COLO668 (cell line): Measurements from ENCODE around the gene ENO3.

Source experiments
- DNase-seq: peaks from one replicate; lab custom pipeline; 2025; ENCODE audit not compliant: unreplicated experiment; lab: John Stamatoyannopoulos, UW

The ENO3 gene

GRCh38 chr17:4936436-4936835 lies 14.5 kb upstream of the ENO3 start:
- no peak for DNase-seq

GRCh38 chr17:4937553-4937952 lies 13.4 kb upstream of the ENO3 start:
- no peak for DNase-seq

GRCh38 chr17:4938069-4938491 lies 12.8 kb upstream of the ENO3 start:
- DNase-seq, result no peak

DNA sequence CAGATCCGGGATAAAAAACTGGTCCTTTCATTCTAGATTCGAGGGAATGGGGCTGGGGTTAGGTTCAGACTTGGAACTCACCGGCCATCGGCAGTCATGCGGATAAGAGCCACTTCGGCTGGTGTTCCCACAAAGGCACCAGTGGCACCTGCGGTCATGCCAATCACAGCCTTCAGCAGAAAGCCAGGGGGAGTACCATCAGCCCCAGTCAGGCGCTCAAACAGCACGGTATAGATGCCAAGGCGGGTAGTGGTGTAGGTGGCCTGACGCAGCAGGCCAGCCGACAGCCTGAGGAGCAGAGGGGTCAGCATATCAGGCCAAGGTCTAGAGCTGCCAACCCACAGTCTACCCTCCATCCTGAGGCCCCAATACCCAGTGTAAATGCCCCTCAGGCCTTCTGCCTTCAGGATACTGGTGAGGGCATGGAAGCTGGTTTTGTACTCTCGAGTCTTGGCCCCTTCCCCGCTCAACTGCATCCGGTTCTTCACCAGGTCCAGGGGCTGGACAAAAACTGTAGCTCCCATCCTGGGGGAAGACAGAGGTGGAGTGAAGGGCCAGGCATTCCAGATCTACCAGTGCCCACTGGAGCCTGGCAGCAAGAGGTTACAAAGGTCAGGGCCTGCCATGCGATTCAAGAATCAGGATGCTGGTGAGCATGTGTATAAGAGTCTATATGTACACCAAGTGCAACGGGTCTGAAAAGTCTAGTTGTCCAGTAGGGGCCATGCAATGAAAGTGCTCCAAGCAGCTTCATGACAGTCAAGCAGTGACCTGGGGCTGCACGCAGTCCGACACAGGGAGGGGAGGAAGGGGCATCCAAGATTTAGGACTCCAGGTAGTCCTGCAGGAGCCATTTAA lies 12.0 kb upstream of the ENO3 start:
- peak; percentile 13 for DNase-seq

GRCh38 chr17:4939546-4939795 lies 11.4 kb upstream of the ENO3 start:
- peak; percentile 14 for DNase-seq

DNA sequence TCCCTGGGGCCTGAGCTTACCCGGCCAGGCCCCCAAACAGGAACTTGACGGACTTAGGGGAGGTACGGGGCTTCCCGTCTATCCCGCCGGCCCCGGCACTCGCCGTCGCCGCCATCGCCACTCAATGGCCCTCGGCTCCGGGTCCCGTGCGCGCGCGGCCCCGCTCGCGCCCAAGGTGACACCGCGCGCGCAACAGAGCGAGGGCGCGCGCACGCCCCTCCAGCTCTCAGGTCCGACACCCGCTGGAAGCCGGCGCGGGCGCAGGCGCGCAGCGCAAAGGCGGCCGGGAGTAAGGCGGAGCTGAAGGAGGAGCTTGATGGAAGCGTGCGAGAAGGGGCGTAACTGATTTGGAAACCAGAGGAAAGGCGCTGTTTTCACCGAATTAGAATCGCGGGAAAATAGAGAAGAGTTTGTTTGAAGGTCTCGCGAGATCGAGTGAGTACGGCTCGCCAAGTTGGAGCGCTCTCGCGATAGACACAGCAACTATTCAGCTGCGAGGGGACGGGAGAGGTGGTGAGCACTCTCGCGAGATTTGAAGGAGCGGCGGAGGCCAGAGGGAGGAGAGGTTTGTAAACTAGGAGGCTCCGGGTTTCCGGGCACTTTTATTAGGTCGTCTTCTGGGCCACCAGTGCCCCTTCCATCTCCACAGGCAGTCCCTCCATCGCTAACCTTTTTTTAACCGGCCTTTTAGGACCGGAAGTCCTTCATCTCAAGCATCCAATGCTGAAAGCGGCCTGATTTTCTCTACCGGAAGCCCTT lies 10.9 kb upstream of the ENO3 start, which contains the start of the genes RNF167 and SLC25A11:
Gene RNF167 (plus strand): TSS at position 473 of the 759 bp plus-strand sequence. CDS start 642 bp downstream, outside the sequence.
Gene SLC25A11 (minus strand): TSS at position 251 of the 759 bp plus-strand sequence. CDS start 136 bp downstream, at position 115.
- DNase-seq, result peak; percentile 97

- DNase-seq, result peak; percentile 25
These were observed 10.2 kb upstream of the ENO3 start for GRCh38 chr17:4940555-4941318.

DNA sequence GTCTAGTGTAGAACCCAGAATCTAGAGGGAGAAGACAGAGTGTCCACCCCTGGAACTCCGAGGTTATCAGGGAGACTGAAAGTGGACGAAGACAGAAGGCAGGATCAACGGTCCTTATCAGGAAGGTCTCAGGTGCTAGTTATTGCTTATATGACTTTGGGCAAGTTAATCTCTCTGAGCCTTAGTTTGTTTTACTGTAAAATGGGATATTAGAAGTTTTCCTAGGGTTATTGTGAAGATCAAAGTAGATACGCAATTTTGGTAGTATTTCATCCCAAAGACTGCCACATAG lies 9.7 kb upstream of the ENO3 start:
- DNase-seq, result no peak

- no peak for DNase-seq
These were observed 8.0 kb upstream of the ENO3 start for GRCh38 chr17:4942760-4943508.

DNA sequence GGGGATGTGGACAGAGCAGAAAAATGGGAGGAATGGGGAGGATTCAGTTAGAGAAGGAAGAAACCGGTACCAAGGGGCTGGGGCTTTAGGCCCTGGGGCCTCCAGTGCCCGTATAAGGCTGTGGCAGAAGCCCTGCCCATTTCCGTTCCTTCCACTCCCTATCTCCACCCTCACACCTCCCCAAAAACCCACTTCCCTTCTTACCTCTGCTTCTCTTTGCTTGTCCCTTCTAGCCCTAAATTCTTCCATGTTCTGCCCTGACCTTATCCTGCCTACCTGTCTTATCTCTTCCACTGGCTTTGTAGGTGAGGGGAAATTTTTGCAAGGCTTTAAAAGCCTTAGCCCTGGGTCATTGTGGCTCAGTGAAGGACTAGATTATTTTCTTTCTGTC lies 6.8 kb upstream of the ENO3 start:
- no peak for DNase-seq

DNA sequence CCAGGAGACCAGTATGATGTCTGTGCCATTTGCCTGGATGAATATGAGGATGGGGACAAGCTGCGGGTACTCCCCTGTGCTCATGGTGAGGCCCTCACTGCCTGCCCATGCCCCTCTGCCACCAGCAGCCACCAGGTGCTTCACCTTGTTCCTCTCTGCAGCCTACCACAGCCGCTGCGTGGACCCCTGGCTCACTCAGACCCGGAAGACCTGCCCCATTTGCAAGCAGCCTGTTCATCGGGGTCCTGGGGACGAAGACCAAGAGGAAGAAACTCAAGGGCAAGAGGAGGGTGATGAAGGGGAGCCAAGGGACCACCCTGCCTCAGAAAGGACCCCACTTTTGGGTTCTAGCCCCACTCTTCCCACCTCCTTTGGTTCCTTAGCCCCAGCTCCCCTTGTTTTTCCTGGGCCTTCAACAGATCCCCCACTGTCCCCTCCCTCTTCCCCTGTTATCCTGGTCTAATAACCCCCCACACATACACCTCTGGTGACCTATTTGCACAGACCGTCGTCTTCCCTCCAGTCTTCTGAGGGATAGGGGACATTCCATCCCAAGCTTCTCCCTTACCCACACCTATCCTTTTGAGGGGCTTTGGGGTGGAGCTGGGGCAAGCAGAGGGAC lies 6.3 kb upstream of the ENO3 start:
- DNase-seq, result no peak

DNA sequence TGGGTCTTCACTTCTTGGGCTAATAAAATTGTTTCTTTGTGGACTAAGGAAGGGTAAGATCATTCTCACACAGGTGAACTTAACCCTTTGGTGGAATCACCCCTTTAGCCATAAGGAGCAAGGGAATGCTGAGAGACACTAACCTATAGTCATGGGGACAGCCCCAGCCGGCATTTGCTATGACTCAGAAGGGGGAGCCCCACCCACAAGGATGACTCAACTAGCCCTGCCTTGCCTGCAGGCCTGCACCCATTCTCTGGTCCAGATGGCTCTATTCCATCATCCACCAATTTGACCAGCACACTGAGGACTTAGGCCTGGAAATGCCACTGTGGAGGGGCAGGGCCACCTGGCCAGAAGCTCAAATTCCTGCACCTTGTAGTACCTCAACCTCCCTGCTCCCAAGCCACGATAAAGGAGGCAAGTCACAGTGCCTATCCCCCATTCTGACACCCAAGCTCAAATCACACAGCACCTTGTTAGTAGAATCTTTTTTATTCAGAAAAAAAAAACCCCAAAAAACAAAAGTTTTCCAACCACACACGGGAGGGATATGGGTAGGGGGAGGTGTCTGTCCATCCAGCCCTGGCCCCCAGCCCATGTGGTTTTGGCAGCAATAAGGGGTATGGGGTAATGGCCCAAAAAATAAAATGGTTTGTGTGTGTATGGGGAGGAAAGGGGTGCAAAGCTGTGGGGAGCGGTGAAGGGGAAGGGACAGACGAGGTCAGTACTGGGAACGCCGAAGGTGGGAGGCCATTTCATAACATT lies 5.6 kb upstream of the ENO3 start:
- DNase-seq, result peak; percentile 49

- DNase-seq, result peak; percentile 9
These were observed 5.0 kb upstream of the ENO3 start for GRCh38 chr17:4945944-4946280.

- no peak for DNase-seq
These were observed 4.5 kb upstream of the ENO3 start for GRCh38 chr17:4946312-4946976.

DNA sequence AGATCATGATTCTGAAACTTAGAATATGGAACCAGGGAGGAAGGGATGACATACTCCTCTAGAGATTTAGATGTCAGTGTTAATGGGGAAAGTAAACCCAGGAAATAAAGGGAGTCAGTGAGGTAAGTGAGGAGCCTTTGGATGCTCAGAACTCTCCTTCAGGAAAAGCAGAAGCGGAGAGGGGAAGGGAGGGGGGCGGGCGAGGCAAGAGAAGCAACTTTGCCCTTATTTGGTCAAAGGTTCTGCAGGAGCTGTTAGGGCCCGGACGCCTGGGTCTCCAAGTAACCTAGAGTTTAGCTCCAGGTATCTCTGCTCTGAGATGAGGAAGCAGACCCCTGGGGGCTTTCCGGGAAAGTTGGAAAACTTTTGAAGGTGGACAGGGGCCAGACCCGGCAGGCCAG lies 3.9 kb upstream of the ENO3 start:
- no peak for DNase-seq

DNA sequence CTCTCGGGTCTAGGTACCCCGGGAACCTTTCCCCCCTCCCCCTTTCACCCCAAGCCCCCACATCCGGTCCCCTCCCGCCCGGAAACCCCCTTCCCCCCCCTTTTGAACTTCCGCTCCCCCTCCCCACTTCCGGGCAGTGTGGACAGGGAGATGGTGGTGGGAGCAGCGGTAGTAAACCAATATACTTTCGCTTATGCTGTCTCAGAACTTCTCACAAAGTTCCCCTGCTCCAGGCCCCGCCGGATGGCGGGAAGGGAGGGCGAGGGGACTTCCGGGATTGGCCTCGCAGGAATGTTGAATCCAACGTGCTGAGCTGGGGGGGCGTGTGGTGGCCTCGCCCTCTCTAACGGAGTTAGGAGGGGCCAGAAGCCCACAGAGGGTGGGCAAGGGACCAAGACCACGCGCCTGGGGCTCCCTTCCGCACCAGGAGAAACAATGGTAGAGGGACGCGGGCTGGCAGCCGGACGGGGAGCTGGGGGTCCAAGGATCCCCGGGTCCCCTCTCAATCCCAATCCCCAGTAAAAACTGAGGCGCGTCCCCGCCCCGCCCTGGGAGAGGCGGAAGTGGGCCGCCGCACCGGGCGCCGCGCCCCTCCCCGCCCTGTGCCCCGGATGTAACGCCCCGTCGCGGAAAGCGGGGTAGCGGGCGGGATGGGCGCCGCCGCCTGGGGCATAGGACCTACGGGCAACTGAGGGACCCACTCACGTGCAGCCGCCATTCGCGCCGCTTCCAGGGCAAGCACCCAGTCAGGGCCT lies 3.3 kb upstream of the ENO3 start:
- DNase-seq, result peak; percentile 51

GRCh38 chr17:4948166-4948930 lies 2.6 kb upstream of the ENO3 start, which contains the start of gene PFN1:
TSS of gene PFN1 (minus strand) at chr17:4948530. CDS start at chr17:4948394, 136 bp downstream.
- peak; percentile 84 for DNase-seq

- DNase-seq, result peak; percentile 91
These were observed 2.0 kb upstream of the ENO3 start for GRCh38 chr17:4948931-4949320.
